Loucy (cell line): ENCODE results near the gene STIMATE.

Source experiments
- EZH2phosphoT487 ChIP-seq: fragments of 200-600 bp; IDR thresholded peaks from 2 replicates; pipeline ENCODE4 v1.6.1; 2018; ENCODE audit warnings: antibody characterized with exemption, mild to moderate bottlenecking, moderate library complexity, borderline replicate concordance
- TF ChIP-seq, protein P1 (sequence below): fragments of 200-600 bp; sonication (generic); conservative IDR thresholded peaks from 2 replicates; pipeline ENCODE4 v1.5.1; 2014; ENCODE audit warnings: mild to moderate bottlenecking, antibody characterized with exemption, low read length

DNA sequence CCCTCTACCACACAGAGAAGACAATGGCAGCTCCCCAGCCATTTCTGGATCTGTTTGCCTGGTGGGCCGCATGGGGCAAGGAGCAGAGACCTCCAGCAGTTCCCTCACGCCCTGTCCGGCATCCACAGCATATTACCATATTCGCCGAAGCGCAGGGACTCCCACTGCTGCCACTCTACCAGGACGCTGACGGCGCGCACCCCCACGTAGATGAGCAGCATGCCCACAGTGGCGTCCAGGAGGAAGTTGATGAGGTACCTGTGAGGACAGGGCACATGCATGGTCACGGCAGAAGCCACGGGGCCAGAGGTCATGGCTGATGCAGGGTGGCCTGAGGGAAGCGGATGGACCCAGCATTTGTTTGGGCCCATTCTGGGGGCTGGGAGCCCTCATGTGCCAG lies 47.7 kb downstream of the STIMATE start:
- TF ChIP-seq, protein P1, sequence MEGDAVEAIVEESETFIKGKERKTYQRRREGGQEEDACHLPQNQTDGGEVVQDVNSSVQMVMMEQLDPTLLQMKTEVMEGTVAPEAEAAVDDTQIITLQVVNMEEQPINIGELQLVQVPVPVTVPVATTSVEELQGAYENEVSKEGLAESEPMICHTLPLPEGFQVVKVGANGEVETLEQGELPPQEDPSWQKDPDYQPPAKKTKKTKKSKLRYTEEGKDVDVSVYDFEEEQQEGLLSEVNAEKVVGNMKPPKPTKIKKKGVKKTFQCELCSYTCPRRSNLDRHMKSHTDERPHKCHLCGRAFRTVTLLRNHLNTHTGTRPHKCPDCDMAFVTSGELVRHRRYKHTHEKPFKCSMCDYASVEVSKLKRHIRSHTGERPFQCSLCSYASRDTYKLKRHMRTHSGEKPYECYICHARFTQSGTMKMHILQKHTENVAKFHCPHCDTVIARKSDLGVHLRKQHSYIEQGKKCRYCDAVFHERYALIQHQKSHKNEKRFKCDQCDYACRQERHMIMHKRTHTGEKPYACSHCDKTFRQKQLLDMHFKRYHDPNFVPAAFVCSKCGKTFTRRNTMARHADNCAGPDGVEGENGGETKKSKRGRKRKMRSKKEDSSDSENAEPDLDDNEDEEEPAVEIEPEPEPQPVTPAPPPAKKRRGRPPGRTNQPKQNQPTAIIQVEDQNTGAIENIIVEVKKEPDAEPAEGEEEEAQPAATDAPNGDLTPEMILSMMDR: no peak
- no peak for TF ChIP-seq EZH2phosphoT487
